ENCODE measurements around the gene DPP6. TPM values are rescaled to one million over a fixed set of nuclear protein-coding genes. Genes with fewer than 3 reads are reported as not detected.

The DPP6 gene
- total RNA-seq, 1 experiment from 2014 or later = not detected

DNA sequence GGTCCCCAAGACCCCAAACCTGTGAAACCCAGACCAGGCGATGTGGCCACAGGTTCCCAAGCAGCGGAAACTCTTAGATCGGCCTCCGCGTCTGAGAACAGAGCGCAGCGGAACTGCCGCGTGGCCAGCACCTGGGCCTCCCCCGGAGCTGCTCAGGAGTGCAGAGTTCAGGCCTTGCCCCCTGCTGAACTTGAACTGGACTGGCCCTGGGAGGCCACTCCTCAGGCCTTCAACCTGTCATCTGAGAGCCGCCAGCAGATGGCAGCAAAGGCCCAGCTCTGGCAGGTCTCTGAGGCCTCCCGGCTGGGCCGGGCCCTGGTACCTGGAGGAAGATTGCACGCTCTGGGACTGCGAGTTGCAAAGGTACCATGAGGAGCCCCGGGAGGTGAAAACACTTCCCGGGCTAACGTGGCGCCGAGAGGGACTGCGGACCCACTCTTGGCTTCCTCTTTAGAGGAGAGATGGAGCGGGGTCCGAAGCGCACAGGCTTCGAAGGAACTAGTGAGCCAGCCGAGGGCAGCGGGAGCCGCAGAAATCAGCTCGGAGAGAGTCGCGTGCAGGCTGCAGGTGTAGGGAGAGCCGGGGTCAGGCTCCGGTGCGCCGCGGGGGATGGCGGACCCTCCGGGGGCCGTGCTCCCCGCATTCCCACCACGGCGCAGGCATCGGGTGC, 861.6 kb downstream of the DPP6 start (continued):
- TF ChIP-seq, protein P1, sequence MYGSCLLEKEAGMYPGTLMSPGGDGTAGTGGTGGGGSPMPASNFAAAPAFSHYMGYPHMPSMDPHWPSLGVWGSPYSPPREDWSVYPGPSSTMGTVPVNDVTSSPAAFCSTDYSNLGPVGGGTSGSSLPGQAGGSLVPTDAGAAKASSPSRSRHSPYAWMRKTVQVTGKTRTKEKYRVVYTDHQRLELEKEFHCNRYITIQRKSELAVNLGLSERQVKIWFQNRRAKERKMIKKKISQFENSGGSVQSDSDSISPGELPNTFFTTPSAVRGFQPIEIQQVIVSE (CRISPR knock-in tag; IDR thresholded peaks at IDR 0.05; ENCODE audit: borderline replicate concordance) = no peak
- TF ChIP-seq NFE2L1 (CRISPR knock-in tag; IDR thresholded peaks at IDR 0.05) (no peak), GRHL2 (CRISPR knock-in tag; IDR thresholded peaks at IDR 0.05; ENCODE audit: insufficient replicate concordance, severe bottlenecking) (no peak), SP1 (CRISPR knock-in tag; conservative IDR thresholded peaks at IDR 0.05) (no peak), OVOL2 (CRISPR knock-in tag; IDR thresholded peaks at IDR 0.05; ENCODE audit: borderline replicate concordance) (no peak), FOXJ3 (CRISPR knock-in tag; IDR thresholded peaks at IDR 0.05; ENCODE audit: borderline replicate concordance) (no peak), ZNF263 (CRISPR knock-in tag; IDR thresholded peaks at IDR 0.05; ENCODE audit: low read depth) (no peak)
- TF ChIP-seq, protein P2, sequence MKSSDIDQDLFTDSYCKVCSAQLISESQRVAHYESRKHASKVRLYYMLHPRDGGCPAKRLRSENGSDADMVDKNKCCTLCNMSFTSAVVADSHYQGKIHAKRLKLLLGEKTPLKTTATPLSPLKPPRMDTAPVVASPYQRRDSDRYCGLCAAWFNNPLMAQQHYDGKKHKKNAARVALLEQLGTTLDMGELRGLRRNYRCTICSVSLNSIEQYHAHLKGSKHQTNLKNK (CRISPR knock-in tag; IDR thresholded peaks at IDR 0.05) = no peak
- TF ChIP-seq, protein P3, sequence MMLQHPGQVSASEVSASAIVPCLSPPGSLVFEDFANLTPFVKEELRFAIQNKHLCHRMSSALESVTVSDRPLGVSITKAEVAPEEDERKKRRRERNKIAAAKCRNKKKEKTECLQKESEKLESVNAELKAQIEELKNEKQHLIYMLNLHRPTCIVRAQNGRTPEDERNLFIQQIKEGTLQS (CRISPR knock-in tag; conservative IDR thresholded peaks at IDR 0.05) = no peak
- TF ChIP-seq, protein P4, sequence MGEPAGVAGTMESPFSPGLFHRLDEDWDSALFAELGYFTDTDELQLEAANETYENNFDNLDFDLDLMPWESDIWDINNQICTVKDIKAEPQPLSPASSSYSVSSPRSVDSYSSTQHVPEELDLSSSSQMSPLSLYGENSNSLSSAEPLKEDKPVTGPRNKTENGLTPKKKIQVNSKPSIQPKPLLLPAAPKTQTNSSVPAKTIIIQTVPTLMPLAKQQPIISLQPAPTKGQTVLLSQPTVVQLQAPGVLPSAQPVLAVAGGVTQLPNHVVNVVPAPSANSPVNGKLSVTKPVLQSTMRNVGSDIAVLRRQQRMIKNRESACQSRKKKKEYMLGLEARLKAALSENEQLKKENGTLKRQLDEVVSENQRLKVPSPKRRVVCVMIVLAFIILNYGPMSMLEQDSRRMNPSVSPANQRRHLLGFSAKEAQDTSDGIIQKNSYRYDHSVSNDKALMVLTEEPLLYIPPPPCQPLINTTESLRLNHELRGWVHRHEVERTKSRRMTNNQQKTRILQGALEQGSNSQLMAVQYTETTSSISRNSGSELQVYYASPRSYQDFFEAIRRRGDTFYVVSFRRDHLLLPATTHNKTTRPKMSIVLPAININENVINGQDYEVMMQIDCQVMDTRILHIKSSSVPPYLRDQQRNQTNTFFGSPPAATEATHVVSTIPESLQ (CRISPR knock-in tag; IDR thresholded peaks at IDR 0.05) = no peak
- TF ChIP-seq, protein P5, sequence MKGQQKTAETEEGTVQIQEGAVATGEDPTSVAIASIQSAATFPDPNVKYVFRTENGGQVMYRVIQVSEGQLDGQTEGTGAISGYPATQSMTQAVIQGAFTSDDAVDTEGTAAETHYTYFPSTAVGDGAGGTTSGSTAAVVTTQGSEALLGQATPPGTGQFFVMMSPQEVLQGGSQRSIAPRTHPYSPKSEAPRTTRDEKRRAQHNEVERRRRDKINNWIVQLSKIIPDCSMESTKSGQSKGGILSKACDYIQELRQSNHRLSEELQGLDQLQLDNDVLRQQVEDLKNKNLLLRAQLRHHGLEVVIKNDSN (CRISPR knock-in tag; IDR thresholded peaks at IDR 0.05) = no peak

DNA sequence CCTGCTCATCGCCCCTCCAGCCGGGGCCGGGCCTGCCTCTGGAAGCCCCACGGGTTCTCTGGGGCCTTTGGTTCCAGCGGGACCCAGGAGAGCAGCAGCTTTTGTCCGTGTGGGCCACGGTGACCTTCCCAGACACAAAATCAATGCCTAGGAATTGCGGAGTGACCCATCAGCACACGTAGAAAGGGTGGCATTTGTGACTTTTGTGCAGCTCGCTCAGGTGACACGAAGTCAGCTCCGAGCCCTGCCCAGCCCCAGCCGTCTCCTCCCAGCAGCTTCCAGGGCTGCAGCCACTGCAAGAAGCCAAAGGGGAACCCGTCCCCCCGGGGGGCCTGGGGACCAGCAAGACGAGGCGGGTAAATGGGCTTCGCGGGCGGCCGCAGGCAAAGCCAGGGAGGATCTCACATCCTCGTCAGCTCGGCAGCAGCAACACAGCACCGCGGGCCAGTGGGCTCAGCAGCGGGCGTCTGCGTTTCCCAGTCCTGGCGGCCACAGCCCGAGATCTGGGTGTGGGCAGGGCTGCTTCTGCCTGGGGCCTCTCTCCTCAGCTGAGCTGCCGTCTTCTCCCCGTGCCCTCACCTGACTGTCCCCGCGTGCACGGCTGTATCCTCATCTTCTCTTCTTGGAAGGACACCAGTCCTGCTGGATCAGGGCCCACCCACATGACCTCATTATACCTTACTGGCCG, 862.3 kb downstream of the DPP6 start:
- ChIA-PET POLR2A (no interaction called here), CTCF (interaction anchor here (0.6 to 3.6 kb wide), 30 partner anchors 9 to 684 kb away, joined by 3 to 42 read pairs (median 4); partner anchors contain the start of gene HTR5A)
- Mint-ChIP-seq H3K27ac (no peak overlapping the region), H3K4me1 (peaks cover 4% of the 10 kb centered on the region), H3K4me3 (no peak overlapping the region), H3K9me3 (peaks cover 24% of the 10 kb centered on the region), H3K27me3 (ENCODE audit: low read depth) (peaks cover 22% of the 10 kb centered on the region), H3K36me3 (peaks cover 13% of the 10 kb centered on the region)
- DNase-seq (ENCODE audit: low spot score) = peak; percentile 16
- TF ChIP-seq, protein P6, sequence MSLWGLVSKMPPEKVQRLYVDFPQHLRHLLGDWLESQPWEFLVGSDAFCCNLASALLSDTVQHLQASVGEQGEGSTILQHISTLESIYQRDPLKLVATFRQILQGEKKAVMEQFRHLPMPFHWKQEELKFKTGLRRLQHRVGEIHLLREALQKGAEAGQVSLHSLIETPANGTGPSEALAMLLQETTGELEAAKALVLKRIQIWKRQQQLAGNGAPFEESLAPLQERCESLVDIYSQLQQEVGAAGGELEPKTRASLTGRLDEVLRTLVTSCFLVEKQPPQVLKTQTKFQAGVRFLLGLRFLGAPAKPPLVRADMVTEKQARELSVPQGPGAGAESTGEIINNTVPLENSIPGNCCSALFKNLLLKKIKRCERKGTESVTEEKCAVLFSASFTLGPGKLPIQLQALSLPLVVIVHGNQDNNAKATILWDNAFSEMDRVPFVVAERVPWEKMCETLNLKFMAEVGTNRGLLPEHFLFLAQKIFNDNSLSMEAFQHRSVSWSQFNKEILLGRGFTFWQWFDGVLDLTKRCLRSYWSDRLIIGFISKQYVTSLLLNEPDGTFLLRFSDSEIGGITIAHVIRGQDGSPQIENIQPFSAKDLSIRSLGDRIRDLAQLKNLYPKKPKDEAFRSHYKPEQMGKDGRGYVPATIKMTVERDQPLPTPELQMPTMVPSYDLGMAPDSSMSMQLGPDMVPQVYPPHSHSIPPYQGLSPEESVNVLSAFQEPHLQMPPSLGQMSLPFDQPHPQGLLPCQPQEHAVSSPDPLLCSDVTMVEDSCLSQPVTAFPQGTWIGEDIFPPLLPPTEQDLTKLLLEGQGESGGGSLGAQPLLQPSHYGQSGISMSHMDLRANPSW (CRISPR knock-in tag; conservative IDR thresholded peaks at IDR 0.05; ENCODE audit: low read depth) = no peak
- no peak for TF ChIP-seq TCF7 (CRISPR knock-in tag; IDR thresholded peaks at IDR 0.05; ENCODE audit: low read depth)
- TF ChIP-seq, protein P7, sequence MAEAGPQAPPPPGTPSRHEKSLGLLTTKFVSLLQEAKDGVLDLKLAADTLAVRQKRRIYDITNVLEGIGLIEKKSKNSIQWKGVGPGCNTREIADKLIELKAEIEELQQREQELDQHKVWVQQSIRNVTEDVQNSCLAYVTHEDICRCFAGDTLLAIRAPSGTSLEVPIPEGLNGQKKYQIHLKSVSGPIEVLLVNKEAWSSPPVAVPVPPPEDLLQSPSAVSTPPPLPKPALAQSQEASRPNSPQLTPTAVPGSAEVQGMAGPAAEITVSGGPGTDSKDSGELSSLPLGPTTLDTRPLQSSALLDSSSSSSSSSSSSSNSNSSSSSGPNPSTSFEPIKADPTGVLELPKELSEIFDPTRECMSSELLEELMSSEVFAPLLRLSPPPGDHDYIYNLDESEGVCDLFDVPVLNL (CRISPR knock-in tag; IDR thresholded peaks at IDR 0.05; ENCODE audit: borderline replicate concordance, low read depth) = no peak
- TF ChIP-seq, protein P8, sequence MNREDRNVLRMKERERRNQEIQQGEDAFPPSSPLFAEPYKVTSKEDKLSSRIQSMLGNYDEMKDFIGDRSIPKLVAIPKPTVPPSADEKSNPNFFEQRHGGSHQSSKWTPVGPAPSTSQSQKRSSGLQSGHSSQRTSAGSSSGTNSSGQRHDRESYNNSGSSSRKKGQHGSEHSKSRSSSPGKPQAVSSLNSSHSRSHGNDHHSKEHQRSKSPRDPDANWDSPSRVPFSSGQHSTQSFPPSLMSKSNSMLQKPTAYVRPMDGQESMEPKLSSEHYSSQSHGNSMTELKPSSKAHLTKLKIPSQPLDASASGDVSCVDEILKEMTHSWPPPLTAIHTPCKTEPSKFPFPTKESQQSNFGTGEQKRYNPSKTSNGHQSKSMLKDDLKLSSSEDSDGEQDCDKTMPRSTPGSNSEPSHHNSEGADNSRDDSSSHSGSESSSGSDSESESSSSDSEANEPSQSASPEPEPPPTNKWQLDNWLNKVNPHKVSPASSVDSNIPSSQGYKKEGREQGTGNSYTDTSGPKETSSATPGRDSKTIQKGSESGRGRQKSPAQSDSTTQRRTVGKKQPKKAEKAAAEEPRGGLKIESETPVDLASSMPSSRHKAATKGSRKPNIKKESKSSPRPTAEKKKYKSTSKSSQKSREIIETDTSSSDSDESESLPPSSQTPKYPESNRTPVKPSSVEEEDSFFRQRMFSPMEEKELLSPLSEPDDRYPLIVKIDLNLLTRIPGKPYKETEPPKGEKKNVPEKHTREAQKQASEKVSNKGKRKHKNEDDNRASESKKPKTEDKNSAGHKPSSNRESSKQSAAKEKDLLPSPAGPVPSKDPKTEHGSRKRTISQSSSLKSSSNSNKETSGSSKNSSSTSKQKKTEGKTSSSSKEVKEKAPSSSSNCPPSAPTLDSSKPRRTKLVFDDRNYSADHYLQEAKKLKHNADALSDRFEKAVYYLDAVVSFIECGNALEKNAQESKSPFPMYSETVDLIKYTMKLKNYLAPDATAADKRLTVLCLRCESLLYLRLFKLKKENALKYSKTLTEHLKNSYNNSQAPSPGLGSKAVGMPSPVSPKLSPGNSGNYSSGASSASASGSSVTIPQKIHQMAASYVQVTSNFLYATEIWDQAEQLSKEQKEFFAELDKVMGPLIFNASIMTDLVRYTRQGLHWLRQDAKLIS (CRISPR knock-in tag; IDR thresholded peaks at IDR 0.05; ENCODE audit: borderline replicate concordance) = no peak
- no peak for TF ChIP-seq IRF2 (CRISPR knock-in tag; IDR thresholded peaks at IDR 0.05; ENCODE audit: borderline replicate concordance, low read depth)
- TF ChIP-seq, protein P2 (CRISPR knock-in tag; IDR thresholded peaks at IDR 0.05) = no peak
- no peak for ATAC-seq
